GM19043 (cell line): ENCODE measurements around the gene DTX2.
A peak's percentile ranks its signal among the peaks of the same experiment; 100 is the strongest.
"Not testable (repeated sequence)": the region's sequence is repeated elsewhere in the genome, so short reads cannot be mapped to it uniquely, and the experiment has no call there.

ENCODE experiments used
- ATAC-seq: cut with Tn5 transposase; IDR thresholded peaks from one replicate; pipeline ENCODE4 v1.9.1; 2021; ENCODE audit warnings: low read depth; ENCODE audit not compliant: unreplicated experiment

The DTX2 gene

DNA sequence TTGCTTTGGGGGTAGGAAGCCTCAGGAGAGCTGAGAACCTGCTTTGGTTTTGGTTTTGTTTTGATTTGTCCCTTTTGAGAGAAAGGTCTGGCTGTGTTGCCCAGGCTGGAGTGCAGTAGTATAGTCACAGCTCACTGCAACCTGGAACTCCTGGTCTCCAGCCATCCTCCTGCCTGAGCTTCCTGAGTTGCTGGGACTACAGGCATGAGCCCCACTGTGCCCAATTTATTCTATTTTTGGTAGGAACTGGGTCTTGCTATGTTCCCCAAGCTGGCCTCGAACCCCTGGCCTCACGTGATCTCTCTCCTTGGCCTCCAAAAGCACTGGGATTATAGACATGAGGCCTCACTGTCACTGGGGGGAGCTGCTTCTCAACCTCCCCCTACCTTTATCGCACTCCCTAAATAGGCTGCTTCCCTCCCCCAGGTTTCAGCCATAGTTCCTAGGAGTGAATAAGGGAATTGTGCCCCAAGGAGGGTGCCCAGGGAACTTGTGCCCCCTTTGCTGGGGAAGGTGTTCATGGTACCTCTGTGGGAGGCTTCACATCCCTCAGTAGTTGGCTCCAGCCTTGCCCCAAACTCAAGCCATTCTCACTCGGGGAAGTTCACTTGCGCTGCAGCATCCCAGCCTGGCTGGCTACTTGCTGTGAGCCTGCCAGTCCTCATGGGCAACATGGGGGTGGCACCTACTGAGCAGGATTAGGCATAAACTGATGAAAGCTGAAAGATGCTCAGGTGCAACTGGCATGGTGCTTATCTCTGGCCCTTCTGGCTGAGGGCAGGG is 18.7 kb upstream of the DTX2 start:
- ATAC-seq, result not testable (repeated sequence)

DNA sequence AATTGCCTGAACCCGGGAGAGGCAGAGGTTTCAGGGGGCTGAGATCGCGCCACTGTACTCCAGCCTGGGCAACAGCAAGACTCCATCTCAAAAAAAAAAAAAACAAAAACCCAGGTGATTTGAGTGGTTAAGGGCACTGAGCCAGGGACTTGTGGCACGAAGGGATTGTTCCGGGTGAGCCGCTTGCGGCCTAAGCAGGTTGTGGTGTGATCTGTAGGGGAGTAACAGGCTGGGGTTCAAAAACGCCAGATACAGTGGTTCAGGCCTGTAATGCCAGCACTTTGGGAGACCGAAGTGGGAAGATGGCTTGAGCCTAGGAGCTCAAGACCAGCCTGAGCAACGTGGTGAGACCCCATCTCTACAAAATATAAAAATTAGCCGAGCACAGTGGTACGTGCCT is 17.7 kb upstream of the DTX2 start:
- not testable (repeated sequence) for ATAC-seq

DNA sequence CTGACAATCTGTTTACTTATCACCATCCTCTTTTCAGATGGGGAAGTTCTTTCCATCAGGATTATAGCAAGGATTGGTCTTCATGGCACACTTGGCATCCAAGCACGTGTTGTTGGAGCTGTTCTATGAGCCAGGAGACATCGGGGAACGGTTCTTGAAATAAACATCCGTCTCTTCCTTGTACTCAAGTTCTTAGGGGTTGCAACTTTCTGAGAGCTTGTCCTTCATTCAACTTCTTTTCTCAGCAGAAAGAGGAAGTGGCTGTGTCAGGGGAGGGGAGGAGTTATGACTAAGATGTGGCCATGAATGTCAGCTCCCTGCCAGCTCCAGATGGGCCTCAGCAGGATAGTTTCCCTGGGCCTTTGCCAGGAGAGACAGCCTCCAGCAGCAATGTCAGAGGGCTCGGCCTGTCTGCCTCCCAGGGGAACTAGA is 15.9 kb upstream of the DTX2 start:
- ATAC-seq, result peak; percentile 81

DNA sequence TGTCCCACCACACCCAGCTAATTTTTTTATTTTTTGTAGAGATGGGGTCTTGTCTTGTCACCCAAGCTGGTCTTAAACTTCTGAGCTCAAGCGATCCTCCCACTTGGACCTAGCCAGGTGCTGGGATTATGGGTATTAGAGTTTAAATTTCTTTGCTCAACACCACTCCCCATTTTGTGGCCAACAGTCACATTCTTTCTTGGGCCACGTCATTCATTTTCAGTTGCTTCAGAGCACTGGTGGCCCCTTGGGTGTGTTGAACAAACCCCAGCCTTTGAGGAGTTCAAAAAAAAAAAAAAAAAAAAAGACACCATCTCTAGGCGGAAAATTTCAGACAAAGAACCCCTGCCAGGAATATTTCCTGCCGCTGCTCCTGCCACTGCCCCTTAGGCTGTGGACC is 4.5 kb upstream of the DTX2 start:
- not testable (repeated sequence) for ATAC-seq

DNA sequence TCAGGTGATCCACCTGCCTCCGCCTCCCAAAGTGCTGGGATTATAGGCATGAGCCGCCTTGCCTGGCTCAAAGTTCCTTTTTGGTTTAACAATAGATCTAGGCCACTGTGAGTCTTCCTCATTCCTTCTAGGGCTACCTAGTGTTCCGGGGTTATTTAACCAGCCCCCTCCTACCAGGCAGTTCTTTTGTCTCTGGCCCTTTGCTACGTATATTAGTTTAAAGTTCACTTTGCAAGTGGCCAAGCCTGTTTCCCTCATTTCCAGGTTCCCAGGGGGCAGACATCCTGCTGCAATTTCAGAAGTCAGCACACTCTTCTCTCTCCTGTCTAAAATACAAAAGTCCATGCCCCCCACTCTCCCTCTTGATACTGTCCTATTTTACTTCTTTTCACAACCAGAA is 3.0 kb upstream of the DTX2 start:
- not testable (repeated sequence) for ATAC-seq

DNA sequence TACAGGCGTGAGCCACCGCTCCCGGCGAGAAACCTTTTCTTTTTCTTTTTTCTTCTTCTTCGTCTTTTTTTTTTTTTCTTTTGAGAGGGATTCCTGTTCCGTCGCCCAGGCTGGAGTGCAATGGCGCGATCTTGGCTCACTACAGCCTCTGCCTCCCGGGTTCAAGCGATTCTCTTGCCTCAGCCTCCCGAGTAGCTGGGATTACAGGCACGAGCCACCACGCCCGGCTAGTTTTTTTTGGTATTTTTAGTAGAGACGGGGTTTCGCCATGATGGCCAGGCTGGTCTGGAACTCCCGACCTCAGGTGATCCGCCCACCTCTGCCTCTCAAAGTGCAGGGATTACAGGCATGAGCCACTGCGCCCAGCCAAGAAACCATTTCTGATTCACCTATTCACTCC is 742 bp upstream of the DTX2 start:
- ATAC-seq, result not testable (repeated sequence)

DNA sequence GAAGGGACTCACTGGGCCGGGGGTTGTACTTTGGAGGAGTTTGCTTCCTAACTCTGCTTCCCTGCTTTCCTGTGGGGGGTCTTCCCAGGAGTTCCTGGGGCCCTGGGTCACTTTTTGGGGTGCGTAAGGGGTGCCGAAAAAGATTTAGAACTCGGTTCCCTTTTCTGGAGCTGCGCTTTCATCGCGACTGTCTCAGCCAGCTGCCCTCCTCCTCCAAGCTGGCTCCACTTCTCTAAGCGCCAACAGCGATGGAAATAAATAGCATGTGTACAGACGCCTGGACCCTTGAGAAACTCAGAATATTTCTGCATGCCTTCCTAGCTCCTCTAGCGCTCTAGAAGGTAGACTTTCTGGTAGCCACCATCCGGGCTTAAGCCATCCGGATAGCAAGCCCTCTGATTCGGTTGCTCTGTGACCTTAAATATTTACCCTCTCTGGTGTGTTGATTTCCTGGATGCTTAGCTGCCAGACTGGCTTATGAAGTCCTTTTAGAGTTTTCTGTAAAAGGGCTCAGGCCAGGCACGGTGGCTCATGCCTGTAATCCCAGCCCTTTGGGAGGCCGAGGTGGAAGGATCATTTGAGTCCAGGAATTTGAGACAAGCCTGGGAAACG is 868 bp downstream of the DTX2 start:
- not testable (repeated sequence) for ATAC-seq

DNA sequence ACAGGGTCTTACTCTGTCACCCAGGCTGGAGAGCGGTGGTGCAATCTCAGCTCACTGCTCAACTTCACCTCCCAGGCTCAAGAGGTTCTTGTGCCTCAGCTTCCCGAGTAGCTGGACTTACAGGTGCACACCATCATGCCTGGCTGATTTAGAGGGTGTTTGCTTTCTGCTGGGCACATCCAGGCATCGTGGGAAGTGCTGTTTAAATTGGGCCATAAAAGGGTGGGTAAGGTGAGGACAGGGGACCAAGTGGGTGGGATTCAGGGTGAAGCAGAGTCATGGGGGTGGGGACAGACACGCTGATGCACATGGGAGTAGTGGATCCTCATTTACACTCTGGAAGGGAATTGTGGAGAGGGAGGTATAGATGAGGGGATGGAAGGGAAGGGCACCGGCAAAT is 3.5 kb downstream of the DTX2 start:
- ATAC-seq, result not testable (repeated sequence)

DNA sequence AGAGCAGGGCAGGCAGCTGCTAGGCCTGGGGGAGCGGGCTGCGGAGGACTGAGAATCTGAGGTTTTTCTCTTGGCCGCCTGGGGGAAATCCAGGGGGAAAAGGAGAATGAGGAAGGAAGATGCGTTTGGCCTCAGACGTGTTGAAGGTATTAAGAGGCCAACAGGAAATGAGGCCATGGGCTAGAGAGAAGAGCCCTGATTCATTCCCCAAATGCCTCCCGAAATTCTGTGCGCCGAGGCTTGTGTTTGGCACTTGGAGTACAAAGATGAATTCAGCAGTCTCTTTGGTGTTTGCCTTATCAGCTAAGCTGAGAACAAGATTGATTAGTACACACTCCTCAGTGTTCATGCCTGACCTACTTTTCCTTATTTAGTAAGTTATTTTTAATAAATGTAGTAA is 4.4 kb downstream of the DTX2 start:
- ATAC-seq, result not testable (repeated sequence)

DNA sequence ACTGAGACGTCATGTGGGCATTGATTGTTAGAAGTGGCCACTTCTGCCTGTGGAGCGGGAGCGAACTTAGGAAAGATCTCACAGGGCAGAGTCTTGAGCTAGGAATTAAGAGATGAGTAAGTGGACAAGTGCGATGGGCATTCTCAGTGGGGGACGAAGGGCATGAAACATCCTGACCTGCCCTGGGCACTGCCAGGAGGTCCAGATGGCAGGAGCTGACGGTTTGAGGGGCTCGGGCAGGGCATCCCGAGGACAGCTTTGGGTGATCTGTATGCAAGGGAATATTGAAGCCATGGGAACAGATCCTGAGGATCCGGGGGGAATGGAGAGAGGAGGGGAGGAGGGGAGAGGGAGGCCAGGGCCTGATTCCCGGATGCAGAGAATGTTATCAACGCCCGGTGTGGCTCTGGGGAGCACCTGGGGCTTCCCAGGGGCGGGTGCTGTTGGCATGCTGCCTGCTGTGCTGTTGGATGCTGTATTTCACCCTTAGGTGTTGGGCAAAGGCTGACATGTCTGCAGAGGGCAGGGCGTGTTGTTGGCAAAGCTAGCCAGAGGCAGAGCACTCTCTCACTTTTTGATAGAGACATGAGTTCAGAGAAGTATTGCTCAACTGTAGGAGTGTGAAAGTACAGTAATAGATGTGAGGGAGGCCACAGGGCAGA is 6.4 kb downstream of the DTX2 start:
- ATAC-seq, result not testable (repeated sequence)

DNA sequence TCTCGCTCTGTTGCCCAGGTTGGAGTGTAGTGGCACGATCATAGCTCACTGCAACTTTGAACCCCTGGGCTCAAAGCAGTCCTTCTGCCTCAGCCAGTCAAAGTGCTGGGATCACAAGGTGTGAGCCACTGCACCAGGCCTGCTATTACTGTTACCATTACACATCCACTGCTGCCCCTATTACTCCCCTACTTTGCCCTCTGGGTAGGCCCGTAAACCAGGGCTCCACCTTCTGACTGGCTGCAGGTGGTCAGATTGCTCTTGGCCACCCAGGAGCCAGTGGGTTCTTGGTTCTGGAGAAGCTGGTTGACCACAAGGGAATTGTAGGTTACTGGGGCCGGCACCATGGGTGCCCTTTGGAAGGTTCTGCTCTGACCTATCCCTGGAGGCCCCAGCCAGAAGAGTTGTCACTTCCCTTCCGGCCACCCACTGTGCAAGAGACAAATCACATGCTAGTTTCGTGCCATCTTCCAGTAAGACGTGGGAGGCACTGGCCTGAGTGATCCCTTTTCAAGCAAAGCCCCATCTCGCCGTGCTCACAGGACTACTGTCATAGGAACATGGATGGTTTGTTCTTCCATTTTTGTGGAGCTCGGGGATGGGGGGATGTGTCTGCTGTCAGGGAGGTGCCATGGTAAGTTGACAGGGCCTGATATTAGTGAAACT is 10.2 kb downstream of the DTX2 start:
- not testable (repeated sequence) for ATAC-seq

DNA sequence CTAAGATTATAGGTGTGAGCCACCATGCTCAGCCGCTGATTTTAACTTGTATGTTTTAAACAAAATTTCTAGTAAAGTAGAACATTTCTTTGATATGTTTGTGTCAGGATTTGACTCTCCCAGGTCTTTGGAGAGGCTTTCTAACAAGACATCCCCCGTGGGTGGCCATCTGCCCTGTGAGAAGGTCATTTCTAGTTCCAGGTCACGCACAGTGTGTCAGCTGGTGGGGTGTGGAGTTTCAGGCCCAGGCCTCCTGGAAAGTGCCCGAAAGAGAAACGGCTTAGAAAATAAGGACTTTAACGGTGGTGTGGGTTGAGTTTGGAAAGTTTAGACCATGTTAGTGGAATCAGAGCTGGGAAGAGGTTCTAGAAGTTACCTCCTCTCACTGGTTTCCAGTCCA is 11.6 kb downstream of the DTX2 start:
- not testable (repeated sequence) for ATAC-seq

DNA sequence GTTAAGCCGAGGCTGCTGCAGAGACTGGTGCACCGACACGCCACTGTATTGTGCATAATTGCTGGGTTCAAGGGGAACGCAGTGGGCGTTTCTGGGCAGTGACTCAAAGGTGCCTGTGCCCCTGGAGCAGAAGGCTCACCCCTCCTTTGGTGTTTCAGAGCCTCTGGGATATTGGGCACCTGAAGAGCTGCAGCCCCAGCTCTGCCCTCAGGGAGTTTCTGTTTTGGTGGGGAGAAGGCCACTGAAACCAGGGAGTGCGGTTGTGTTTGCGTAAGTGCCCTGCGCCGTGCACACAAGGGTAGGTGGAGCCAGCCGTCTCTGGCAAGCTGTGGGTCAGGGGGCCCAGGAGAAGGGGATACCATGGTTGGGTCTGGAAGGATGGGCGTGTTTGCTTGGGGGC is 14.8 kb downstream of the DTX2 start:
- ATAC-seq, result not testable (repeated sequence)

DNA sequence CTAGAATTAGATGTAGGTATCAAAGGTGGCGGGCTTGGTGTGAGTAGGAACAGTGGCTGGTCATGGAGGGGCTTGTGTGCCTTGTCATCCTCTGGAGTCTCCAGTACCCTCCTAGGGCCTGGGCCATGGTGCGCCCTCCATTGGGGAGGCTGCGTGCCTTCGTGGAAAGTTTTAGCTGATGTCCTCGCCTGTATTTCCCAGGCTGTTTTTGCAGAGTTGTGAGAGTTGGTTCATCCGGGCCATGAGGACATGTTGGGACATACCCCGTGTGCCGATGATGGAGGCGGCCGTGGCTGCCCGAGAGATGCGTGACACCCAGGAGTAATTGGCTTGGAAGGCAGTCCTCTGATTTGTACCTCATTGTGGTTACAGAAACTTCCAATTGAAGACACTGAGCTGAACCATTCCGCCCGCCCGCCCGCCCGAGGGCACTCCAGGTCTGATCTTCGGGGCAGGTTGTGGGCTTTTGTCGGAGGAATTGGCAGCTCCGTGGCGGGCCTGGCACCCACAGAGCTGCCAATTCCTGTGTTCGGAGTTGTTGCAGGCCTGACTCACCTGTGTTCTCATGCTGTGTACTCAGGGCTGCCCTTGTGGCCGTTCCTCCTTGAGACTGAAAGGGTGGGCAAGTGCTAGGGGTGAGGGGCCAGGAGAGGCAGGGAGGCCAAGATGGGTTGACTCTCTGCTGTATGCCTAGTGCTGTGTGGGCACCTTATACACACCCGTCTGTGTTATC is 15.4 kb downstream of the DTX2 start:
- not testable (repeated sequence) for ATAC-seq

DNA sequence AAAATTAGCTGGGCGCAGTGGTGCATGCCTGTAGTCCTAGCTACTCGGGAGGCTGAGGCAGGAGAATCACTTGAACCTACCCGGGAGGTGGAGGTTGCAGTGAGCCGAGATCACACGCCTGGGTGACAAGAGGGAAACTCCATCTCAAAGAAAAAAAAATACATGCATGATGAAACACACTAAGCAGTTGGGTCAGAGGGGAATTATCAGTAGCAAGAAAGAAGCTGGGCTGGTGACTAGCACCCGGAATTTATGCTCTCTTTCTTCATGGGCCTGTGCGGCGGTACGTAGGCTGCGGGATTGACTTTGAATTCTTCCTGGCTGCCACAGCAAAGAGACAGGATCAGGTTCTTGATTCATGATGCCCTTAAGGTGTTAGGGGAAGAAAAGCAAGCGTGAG is 18.1 kb downstream of the DTX2 start:
- ATAC-seq, result not testable (repeated sequence)

DNA sequence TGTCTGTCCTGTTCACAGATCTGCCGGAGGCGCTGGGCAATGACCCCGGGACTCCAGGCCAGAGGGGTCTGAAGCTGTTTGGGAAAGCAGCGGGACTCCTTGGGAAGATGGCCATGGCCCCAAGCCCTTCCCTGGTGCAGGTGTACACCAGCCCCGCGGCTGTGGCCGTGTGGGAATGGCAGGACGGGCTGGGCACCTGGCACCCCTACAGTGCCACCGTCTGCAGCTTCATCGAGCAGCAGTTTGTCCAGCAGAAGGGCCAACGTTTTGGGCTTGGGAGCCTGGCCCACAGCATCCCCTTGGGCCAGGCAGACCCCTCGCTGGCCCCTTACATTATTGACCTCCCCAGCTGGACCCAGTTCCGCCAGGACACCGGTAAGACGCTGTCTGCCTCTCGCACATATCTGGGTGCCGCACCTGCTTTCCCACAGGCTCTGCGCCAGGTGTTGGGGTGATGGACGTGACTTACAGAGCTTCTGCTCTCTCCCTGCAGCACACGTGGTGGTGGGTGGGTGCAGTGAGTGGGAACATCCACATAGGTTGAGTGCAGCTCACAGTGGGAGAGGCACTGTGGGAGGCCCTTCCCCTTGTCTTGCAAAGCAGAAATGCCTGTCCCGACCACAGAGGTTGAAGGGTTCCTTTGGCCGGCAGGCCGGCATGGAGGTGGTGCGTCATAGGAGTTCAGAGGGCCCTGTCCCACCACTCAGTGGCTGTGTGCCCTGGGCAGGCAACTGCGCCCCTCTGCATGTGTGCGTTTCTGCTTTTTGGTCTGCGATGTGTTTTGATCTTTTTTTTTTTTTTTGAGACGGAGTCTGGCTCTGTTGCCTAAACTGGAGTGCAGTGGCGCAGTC is 19.1 kb downstream of the DTX2 start:
- ATAC-seq, result not testable (repeated sequence)

DNA sequence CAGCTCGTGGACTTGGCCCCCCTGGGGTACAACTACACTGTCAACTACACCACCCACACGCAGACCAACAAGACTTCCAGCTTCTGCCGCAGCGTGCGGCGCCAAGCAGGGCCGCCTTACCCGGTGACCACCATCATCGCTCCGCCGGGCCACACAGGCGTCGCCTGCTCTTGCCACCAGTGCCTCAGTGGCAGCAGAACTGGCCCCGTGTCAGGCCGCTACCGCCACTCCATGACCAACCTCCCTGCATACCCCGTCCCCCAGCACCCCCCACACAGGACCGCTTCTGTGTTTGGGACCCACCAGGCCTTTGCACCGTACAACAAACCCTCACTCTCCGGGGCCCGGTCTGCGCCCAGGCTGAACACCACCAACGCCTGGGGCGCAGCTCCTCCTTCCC is 21.2 kb downstream of the DTX2 start:
- not testable (repeated sequence) for ATAC-seq

DNA sequence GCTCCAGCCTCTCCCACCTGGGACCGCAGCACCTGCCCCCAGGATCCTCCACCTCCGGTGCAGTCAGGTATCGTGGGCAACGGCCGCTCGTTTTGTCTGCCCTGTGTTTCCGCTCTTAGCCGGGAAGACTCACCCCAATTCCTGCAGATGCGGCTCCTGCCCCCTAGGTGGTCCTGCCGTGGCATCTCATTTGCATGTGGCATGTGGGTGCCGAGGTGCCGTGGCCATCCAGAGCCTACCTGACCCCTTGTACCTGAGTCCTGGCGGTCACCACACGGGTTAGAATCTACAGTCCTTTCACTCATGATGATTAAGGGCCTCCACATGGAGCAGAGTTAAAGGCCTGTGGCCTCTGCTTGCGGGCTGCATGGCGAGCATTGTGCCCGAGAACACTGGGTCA is 21.6 kb downstream of the DTX2 start:
- ATAC-seq, result not testable (repeated sequence)

DNA sequence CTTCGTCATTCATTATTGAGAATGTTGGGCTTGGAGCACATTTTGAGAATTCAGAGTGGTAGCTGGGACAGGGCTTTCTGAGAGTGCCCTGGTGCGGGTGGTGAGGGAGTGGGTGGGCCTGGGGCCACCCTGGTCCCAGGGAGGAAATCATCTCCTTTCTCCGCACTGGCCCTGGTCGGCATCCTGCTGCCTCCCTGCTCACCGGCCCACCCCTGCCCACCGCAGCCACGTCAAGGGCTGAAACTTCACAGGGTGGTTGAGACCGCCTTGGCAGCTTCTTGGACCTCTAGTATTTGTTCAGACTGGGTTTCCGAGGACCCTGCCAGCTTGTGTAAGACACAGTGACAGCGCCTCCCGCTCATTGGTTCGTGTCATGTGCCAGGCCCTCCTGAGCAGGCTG is 22.9 kb downstream of the DTX2 start:
- ATAC-seq, result not testable (repeated sequence)
